Parathyroid adenoma (tissue), 2 donors: ENCODE measurements around the gene ZBTB38.
A peak's percentile ranks its signal among the peaks of the same experiment; 100 is the strongest.

Experiments
- H2AFZ ChIP-seq: fragments of 300-600 bp; sonication (generic); one replicate; pipeline ENCODE4 v1.7.0; 2017; ENCODE audit warnings: antibody characterized with exemption, mild to moderate bottlenecking
- H3K27ac ChIP-seq: fragments of 300-600 bp; sonication (generic); one replicate; pipeline ENCODE4 v1.7.0; 2017
- H3K27me3 ChIP-seq: fragments of 300-600 bp; sonication (generic); one replicate; pipeline ENCODE4 v1.7.0; 2017; ENCODE audit warnings: low read length; ENCODE audit not compliant: control insufficient read depth, insufficient read depth
- H3K36me3 ChIP-seq: fragments of 300-600 bp; sonication (generic); one replicate; pipeline ENCODE4 v1.7.0; 2017; ENCODE audit warnings: low read length; ENCODE audit not compliant: control insufficient read depth, insufficient read depth
- H3K4me1 ChIP-seq: fragments of 300-600 bp; sonication (generic); one replicate; pipeline ENCODE4 v1.7.0; 2017; ENCODE audit warnings: control low read depth
- H3K4me2 ChIP-seq: fragments of 300-600 bp; sonication (generic); one replicate; pipeline ENCODE4 v1.7.0; 2017; ENCODE audit warnings: low read length
- H3K4me3 ChIP-seq: fragments of 300-600 bp; sonication (generic); one replicate; pipeline ENCODE4 v1.7.0; 2017; ENCODE audit warnings: low read depth, low read length
- H3K79me2 ChIP-seq: fragments of 300-600 bp; sonication (generic); one replicate; pipeline ENCODE4 v1.7.0; 2017; ENCODE audit warnings: control low read depth
- H3K9ac ChIP-seq: fragments of 300-600 bp; sonication (generic); one replicate; pipeline ENCODE4 v1.7.0; 2017; ENCODE audit warnings: mild to moderate bottlenecking
- H3K9me3 ChIP-seq: fragments of 300-600 bp; sonication (generic); one replicate; pipeline ENCODE4 v1.7.0; 2017; ENCODE audit warnings: low read length; ENCODE audit not compliant: control insufficient read depth
- TF ChIP-seq, protein P1 (sequence below): fragments of 300-600 bp; sonication (generic); IDR thresholded peaks from one replicate; pipeline ENCODE4 v1.7.0; 2017; ENCODE audit warnings: antibody characterized with exemption, mild to moderate bottlenecking
- donor health status: primary hyperparathyroidism.

ZBTB38 gene

DNA sequence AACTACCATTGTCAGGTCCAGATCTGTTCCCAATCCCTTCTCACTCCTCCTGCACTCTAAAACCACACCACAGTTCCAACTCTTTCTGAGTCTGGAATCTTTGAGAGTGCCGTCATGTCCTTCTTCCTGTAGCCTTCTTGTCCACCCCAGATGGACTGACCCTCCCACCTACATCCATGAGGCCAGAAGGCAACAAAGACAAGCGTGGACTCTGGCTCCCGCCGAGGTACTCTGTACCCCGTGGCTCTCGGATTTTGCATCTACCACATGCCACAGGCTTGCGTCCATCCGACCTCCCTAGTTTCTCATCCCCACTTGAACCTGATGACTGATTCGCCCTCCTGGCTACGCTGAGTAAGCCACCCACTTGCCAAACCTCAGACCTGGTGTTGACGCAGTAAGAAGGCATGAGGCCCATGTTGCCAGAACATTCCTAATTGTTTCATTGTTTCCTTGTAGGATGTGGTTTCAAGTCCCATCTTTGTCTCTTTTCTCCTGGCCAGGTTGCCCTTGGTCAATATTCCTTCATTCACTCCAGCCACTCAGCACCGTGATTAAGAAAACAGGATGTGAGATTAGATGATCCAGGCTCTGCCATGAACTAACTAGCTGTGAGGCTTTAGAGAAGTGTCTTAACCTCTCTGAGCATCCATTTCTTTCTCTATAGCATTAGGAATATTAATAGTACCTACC, 1.1 kb upstream of the ZBTB38 start:
- Histone ChIP-seq H3K4me3 (no peak overlapping the region), H3K4me2 (no peak overlapping the region), H3K79me2 (no peaks in the 10 kb centered on the region), H3K36me3 (no peaks in the 10 kb centered on the region), H3K9ac (no peak overlapping the region), H3K27ac (peak overlapping the region; percentile 94), H3K4me1 (peaks cover 33% of the 10 kb centered on the region), H3K27me3 (no peaks in the 10 kb centered on the region), H2AFZ (peak overlapping the region; percentile 90), H3K9me3 (no peaks in the 10 kb centered on the region)
- TF ChIP-seq, protein P1, sequence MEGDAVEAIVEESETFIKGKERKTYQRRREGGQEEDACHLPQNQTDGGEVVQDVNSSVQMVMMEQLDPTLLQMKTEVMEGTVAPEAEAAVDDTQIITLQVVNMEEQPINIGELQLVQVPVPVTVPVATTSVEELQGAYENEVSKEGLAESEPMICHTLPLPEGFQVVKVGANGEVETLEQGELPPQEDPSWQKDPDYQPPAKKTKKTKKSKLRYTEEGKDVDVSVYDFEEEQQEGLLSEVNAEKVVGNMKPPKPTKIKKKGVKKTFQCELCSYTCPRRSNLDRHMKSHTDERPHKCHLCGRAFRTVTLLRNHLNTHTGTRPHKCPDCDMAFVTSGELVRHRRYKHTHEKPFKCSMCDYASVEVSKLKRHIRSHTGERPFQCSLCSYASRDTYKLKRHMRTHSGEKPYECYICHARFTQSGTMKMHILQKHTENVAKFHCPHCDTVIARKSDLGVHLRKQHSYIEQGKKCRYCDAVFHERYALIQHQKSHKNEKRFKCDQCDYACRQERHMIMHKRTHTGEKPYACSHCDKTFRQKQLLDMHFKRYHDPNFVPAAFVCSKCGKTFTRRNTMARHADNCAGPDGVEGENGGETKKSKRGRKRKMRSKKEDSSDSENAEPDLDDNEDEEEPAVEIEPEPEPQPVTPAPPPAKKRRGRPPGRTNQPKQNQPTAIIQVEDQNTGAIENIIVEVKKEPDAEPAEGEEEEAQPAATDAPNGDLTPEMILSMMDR = no peak

DNA sequence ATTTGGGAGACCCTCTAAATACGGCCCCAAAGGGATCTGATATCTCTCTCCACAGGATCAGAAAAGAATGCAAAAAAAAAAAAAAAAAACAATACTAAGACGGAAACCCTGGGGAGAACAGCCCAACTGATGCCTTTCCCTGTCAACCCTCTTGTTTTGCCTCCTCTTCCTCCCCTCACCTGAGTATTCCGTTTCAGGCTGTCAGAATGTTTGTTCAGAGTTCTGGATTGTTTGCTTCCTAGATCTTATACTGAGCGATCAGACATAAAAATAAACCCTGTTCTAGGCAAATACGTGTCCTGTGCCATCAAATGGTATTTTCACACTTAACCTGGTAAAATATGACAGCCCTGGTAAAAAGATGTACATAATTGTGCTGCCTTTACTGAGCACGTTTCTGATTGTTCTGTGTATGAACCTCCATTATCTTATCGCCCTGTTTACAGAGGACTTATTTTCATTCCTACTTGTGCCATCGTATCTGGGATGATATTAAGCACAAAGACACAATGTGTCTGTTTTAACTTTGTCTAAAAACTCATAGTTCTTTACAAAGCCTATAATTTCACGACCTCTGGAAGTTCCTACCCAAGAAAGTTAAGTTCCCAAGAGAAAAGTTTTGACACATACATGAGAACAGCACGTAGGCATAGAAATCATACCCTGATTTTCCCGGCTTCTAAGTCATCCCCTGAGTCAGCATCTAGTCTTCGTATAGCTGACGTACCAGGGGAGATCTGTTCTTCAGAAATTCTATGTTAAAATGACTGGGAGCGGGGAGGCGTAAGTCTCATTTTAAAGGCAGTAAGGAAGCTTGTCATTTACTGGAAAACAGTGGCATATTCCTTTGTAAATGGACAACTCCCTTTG, 856 bp downstream of the ZBTB38 start:
- Histone ChIP-seq H3K9me3 (no peaks in the 10 kb centered on the region), H3K27me3 (no peaks in the 10 kb centered on the region), H3K79me2 (no peaks in the 10 kb centered on the region), H3K27ac (peak overlapping the region; percentile 94), H3K4me1 (peaks cover 33% of the 10 kb centered on the region), H2AFZ (peak overlapping the region; percentile 90), H3K4me3 (peak overlapping the region; percentile 63), H3K36me3 (no peaks in the 10 kb centered on the region), H3K9ac (no peak overlapping the region), H3K4me2 (peak overlapping the region; percentile 71)
- TF ChIP-seq, protein P1 = no peak

DNA sequence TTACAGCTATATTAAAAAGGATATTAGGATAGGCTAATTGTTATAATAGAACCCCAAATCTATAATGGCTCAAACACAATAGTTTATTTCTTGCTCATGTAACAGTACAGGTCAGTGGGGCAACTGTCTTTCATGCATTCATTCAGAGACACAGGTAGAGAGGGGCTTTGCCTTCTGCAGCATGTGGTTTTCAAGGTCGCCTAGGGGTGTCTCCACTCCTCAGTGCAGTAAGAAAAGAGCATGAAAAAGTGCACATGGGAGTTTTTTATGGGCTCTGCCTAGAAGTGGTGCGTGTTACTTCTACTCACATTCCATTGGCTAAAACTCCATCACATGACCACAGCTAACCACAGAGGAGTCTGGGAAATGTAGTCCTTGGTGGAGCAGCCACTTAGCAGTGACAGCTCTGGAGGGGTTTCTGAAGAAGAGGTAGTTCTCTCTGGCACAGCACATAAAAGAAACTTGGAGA, 1.8 kb downstream of the ZBTB38 start:
- Histone ChIP-seq H3K27ac (peak overlapping the region; percentile 94), H3K4me1 (peaks cover 33% of the 10 kb centered on the region), H3K79me2 (no peaks in the 10 kb centered on the region), H2AFZ (peak overlapping the region; percentile 4), H3K9ac (no peak overlapping the region), H3K9me3 (no peaks in the 10 kb centered on the region), H3K27me3 (no peaks in the 10 kb centered on the region), H3K4me3 (peak overlapping the region; percentile 14), H3K36me3 (no peaks in the 10 kb centered on the region), H3K4me2 (peak overlapping the region; percentile 71)
- TF ChIP-seq, protein P1 = peak; percentile 64

DNA sequence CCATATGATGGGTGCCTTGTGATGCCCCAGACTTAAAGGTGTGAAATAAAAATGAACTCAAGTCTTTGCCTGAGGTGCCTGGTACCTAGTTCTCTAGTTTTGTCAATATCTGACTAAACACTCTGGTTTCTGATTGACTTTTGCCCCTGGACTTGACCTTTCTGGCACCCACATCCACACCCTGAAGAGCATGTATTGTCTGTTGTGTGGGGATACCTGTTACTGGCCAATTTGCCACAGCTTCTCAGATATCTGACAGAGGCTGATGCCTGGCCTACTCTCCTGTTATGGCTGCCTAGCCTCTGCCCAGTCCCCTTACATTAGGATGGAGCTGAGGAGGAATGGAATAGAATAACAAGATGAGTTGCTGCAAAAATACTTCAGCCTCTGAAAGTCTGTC, 3.6 kb downstream of the ZBTB38 start:
- TF ChIP-seq, protein P1 = no peak
- H3K27ac ChIP-seq = no peak overlapping the region
- no peaks in the 10 kb centered on the region for H3K27me3 ChIP-seq
- peaks cover 24% of the 10 kb centered on the region for H3K4me1 ChIP-seq
- no peak overlapping the region for H3K4me3 ChIP-seq
- no peaks in the 10 kb centered on the region for H3K9me3 ChIP-seq
- H3K79me2 ChIP-seq = peaks cover 7% of the 10 kb centered on the region
- H3K4me2 ChIP-seq = no peak overlapping the region
- H3K36me3 ChIP-seq = no peaks in the 10 kb centered on the region
- H3K9ac ChIP-seq = no peak overlapping the region
- H2AFZ ChIP-seq = no peak overlapping the region
